Measurements from ENCODE around the gene CRY2.

CRY2 gene

GRCh38 chr11:45899448-45900174 lies 52.3 kb downstream of the CRY2 start:
- no peak for TF ChIP-seq CTCF (IDR thresholded peaks at IDR 0.05; ENCODE audit: borderline replicate concordance, insufficient read depth, low read depth, low read length)
- peak overlapping the region; percentile 23 for H3K4me3 ChIP-seq (ENCODE audit: low read depth, low read length)

- peak overlapping the region; percentile 23 for H3K4me3 ChIP-seq (ENCODE audit: low read depth, low read length)
Measured at GRCh38 chr11:45900175-45900800, 53.0 kb downstream of the CRY2 start.

DNA sequence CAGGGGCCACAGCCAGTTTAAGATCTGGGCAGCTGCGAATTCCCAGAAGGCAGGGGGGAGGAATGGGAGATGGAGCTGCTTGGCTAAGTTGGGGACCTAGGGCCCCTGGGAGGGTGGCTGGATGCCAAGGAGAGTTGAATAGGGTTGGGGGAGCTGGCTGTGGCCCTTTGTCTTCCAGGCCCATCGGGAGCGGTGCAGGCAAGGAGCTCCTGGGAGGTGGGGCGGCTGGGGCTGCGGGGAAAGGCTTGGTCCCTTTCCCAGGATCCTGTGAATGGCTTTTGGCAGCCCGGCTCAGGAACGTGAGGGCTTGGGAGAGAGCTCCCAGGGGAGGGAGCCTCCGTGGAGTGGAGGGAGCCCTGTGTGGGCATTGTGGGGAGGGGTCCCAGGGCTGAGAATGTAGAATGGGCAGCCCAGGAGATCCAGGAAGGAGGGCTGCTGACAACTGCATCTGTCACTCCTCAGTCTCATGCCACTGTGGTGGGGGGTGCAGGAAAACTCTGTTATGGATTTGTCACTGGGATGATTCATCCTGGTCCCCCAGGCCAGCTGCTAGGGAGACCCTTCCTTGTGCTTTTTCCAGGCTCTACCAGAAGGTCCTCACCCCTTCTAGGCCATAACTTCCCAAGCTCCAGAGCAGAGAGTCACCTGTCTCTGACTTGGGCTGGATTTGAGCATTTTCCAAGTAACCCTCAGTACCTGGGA lies 53.8 kb downstream of the CRY2 start:
- H3K4me3 ChIP-seq (ENCODE audit: low read depth, low read length): no peak overlapping the region
- TF ChIP-seq CTCF (IDR thresholded peaks at IDR 0.05; ENCODE audit: borderline replicate concordance, insufficient read depth, low read depth, low read length): no peak

DNA sequence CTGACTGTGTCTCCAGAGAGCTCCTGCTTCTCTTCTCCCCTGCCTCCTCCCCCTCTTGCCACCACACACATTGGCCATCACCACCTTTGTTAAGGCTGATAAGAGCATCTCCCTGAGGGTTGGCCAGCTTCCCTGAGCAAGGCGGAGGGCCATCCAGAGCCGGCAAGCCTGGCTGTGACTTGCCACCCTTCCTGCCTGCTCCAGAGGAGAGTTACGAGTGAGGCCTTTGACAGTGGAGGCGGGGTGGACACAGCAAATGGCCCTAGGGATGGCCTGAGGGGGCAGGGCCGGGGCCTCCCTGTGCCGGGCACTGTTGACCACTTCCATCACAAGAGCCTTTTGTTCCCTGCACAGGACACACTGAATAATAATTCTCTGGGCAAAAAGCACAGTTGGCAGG lies 54.4 kb downstream of the CRY2 start:
- H3K4me3 ChIP-seq (ENCODE audit: low read depth, low read length): no peak overlapping the region
- no peak for TF ChIP-seq CTCF (IDR thresholded peaks at IDR 0.05; ENCODE audit: borderline replicate concordance, insufficient read depth, low read depth, low read length)

DNA sequence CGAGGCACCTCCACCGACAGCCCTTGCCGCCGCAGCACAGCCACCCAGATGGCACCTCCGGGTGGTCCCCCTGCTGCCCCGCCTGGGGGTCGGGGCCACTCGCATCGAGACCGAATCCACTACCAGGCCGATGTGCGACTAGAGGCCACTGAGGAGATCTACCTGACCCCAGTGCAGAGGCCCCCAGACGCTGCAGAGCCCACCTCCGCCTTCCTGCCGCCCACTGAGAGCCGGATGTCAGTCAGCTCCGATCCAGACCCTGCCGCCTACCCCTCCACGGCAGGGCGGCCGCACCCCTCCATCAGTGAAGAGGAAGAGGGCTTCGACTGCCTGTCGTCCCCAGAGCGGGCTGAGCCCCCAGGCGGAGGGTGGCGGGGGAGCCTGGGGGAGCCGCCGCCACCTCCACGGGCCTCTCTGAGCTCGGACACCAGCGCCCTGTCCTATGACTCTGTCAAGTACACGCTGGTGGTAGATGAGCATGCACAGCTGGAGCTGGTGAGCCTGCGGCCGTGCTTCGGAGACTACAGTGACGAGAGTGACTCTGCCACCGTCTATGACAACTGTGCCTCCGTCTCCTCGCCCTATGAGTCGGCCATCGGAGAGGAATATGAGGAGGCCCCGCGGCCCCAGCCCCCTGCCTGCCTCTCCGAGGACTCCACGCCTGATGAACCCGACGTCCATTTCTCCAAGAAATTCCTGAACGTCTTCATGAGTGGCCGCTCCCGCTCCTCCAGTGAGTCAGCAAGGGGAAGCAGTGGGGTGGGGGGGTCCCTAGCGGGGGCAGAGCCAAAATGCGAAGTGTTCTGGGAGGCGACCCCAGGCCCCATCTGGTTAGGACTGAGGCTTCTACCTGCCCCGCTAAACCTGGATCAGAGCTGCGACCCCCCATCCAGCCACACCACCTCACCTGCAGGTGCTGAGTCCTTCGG lies 55.4 kb downstream of the CRY2 start:
- H3K4me3 ChIP-seq (ENCODE audit: low read depth, low read length): no peak overlapping the region
- no peak for TF ChIP-seq CTCF (IDR thresholded peaks at IDR 0.05; ENCODE audit: borderline replicate concordance, insufficient read depth, low read depth, low read length)

GRCh38 chr11:45904309-45904915 lies 57.1 kb downstream of the CRY2 start:
- no peak overlapping the region for H3K4me3 ChIP-seq (ENCODE audit: low read depth, low read length)
- TF ChIP-seq CTCF (IDR thresholded peaks at IDR 0.05; ENCODE audit: borderline replicate concordance, insufficient read depth, low read depth, low read length): no peak
